Cerebellar nuclear complex (tissue), 1 donor: ENCODE results near the gene GDF7.

ENCODE experiments used
- DNase-seq, 2 experiments: peaks; one replicate each; lab custom pipeline; 2025; lab: John Stamatoyannopoulos, UW

The GDF7 gene

GRCh38 chr2:20629181-20629580 lies 37.8 kb upstream of the GDF7 start:
- no peak for DNase-seq

- no peak for DNase-seq
These were observed 37.3 kb upstream of the GDF7 start for GRCh38 chr2:20629581-20630171.

- no peak for DNase-seq
These were observed 36.0 kb upstream of the GDF7 start for GRCh38 chr2:20630967-20631366.

GRCh38 chr2:20631617-20632307 lies 35.2 kb upstream of the GDF7 start:
- DNase-seq = no peak

GRCh38 chr2:20632446-20632990 lies 34.4 kb upstream of the GDF7 start:
- DNase-seq = no peak

GRCh38 chr2:20633001-20633400 lies 33.9 kb upstream of the GDF7 start:
- no peak for DNase-seq

- no peak for DNase-seq
These were observed 33.0 kb upstream of the GDF7 start for GRCh38 chr2:20633794-20634506.

GRCh38 chr2:20634507-20635112 lies 32.3 kb upstream of the GDF7 start:
- no peak for DNase-seq

GRCh38 chr2:20635113-20635510 lies 31.8 kb upstream of the GDF7 start:
- DNase-seq = no peak

- DNase-seq = peak; percentile 23 to 64
These were observed 31.0 kb upstream of the GDF7 start for GRCh38 chr2:20635675-20636584.

- no peak for DNase-seq
These were observed 29.8 kb upstream of the GDF7 start for GRCh38 chr2:20637147-20637546.

GRCh38 chr2:20638014-20638413 lies 28.9 kb upstream of the GDF7 start:
- DNase-seq = no peak

- no peak for DNase-seq
These were observed 28.1 kb upstream of the GDF7 start for GRCh38 chr2:20638646-20639430.

GRCh38 chr2:20640411-20641122 lies 26.4 kb upstream of the GDF7 start:
- no peak for DNase-seq

- no peak for DNase-seq
These were observed 25.6 kb upstream of the GDF7 start for GRCh38 chr2:20641123-20641985.

GRCh38 chr2:20642055-20642971 lies 24.6 kb upstream of the GDF7 start:
- peak in 1 of 2 experiments; percentile 19 for DNase-seq

GRCh38 chr2:20643060-20643459 lies 23.9 kb upstream of the GDF7 start:
- no peak for DNase-seq

- no peak for DNase-seq
These were observed 23.1 kb upstream of the GDF7 start for GRCh38 chr2:20643826-20644225.
